IgD-negative memory B cell (primary cell): ENCODE results near the gene HNF1B. TPM values are rescaled to one million over a fixed set of nuclear protein-coding genes. Genes with fewer than 3 reads are reported as not detected.
A peak's percentile ranks its signal among the peaks of the same experiment; 100 is the strongest.
"Not testable (repeated sequence)": the region's sequence is repeated elsewhere in the genome, so short reads cannot be mapped to it uniquely, and the experiment has no call there.

Experiments used
- H3K27ac Mint-ChIP-seq, 3 donors: one replicate each; pipeline ENCODE4 v1.8.0; 2020 to 2022; ENCODE audit warnings: mild to moderate bottlenecking in 3 of 3, mixed read lengths in 3 of 3, moderate library complexity in 1 of 3
- H3K27me3 Mint-ChIP-seq: one replicate; pipeline ENCODE4 v1.8.0; 2021; ENCODE audit warnings: mixed read lengths
- H3K36me3 Mint-ChIP-seq: one replicate; pipeline ENCODE4 v1.8.0; 2020; ENCODE audit warnings: mild to moderate bottlenecking, mixed read lengths
- H3K4me1 Mint-ChIP-seq, 3 donors: one replicate each; pipeline ENCODE4 v1.8.0; 2020 to 2022; ENCODE audit warnings: mixed read lengths in 3 of 3, mild to moderate bottlenecking in 1 of 3
- H3K4me3 Mint-ChIP-seq, 4 donors: one replicate each; pipeline ENCODE4 v1.8.0; 2020 to 2022; ENCODE audit warnings: mild to moderate bottlenecking in 4 of 4, mixed read lengths in 4 of 4, moderate library complexity in 3 of 4
- H3K9me3 Mint-ChIP-seq, 3 donors: one replicate each; pipeline ENCODE4 v1.8.0; 2020 to 2021; ENCODE audit warnings: mixed read lengths in 3 of 3, mild to moderate bottlenecking in 1 of 3
- polyA plus RNA-seq: library from polyadenylated mRNA; unstranded; fragments of 300-500 nt; fragmentation: Illumina TruSeq; gene quantifications from one replicate; pipeline ENCODE4 v1.2.3, GENCODE V29; 2021

The HNF1B gene, protein sequence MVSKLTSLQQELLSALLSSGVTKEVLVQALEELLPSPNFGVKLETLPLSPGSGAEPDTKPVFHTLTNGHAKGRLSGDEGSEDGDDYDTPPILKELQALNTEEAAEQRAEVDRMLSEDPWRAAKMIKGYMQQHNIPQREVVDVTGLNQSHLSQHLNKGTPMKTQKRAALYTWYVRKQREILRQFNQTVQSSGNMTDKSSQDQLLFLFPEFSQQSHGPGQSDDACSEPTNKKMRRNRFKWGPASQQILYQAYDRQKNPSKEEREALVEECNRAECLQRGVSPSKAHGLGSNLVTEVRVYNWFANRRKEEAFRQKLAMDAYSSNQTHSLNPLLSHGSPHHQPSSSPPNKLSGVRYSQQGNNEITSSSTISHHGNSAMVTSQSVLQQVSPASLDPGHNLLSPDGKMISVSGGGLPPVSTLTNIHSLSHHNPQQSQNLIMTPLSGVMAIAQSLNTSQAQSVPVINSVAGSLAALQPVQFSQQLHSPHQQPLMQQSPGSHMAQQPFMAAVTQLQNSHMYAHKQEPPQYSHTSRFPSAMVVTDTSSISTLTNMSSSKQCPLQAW
- not detected for polyA plus RNA-seq

GRCh38 chr17:37744961-37745800 lies at the start of gene HNF1B:
Gene HNF1B, minus strand, starts transcription at chr17:37745059. Its CDS starts 175 bp downstream, at chr17:37744884.
- Mint-ChIP-seq H3K4me1 (peaks cover 17 to 21% (median 21%) of the 10 kb centered on the region in 3 donors), H3K4me3 (peak within 1 kb of the TSS; percentile 66 to 97 (median 86)), H3K36me3 (no peaks in the 10 kb centered on the region), H3K9me3 (no peaks in the 10 kb centered on the region), H3K27ac (peak within 1 kb of the TSS; percentile 1 to 51 (median 22)), H3K27me3 (peaks cover 64% of the 10 kb centered on the region)

GRCh38 chr17:37792787-37793186 lies 47.9 kb upstream of the HNF1B start:
- Mint-ChIP-seq H3K4me3 (no peak overlapping the region), H3K4me1 (peaks cover 0 to 3% (median 0%) of the 10 kb centered on the region in 3 donors), H3K27me3 (peaks cover 24% of the 10 kb centered on the region), H3K27ac (no peak overlapping the region), H3K36me3 (no peaks in the 10 kb centered on the region), H3K9me3 (no peaks in the 10 kb centered on the region)

GRCh38 chr17:37791447-37792399 lies 46.9 kb upstream of the HNF1B start:
- H3K27ac Mint-ChIP-seq = peak overlapping the region in 1 of 3 donors; percentile 23
- peaks cover 0 to 3% (median 0%) of the 10 kb centered on the region in 3 donors for H3K4me1 Mint-ChIP-seq
- H3K4me3 Mint-ChIP-seq = no peak overlapping the region
- no peaks in the 10 kb centered on the region for H3K36me3 Mint-ChIP-seq
- no peaks in the 10 kb centered on the region for H3K9me3 Mint-ChIP-seq
- peaks cover 24% of the 10 kb centered on the region for H3K27me3 Mint-ChIP-seq

GRCh38 chr17:37789771-37790541 lies 45.1 kb upstream of the HNF1B start:
- H3K9me3 Mint-ChIP-seq = no peaks in the 10 kb centered on the region
- peaks cover 20% of the 10 kb centered on the region for H3K27me3 Mint-ChIP-seq
- H3K4me1 Mint-ChIP-seq = peaks cover 0 to 3% (median 0%) of the 10 kb centered on the region in 3 donors
- H3K27ac Mint-ChIP-seq = no peak overlapping the region
- H3K36me3 Mint-ChIP-seq = no peaks in the 10 kb centered on the region
- H3K4me3 Mint-ChIP-seq = no peak overlapping the region

GRCh38 chr17:37789021-37789565 lies 44.2 kb upstream of the HNF1B start:
- H3K27ac Mint-ChIP-seq = no peak overlapping the region
- H3K9me3 Mint-ChIP-seq = no peaks in the 10 kb centered on the region
- peaks cover 20% of the 10 kb centered on the region for H3K27me3 Mint-ChIP-seq

GRCh38 chr17:37788526-37788925 lies 43.7 kb upstream of the HNF1B start:
- H3K4me3 Mint-ChIP-seq = no peak overlapping the region
- H3K36me3 Mint-ChIP-seq = peaks cover 1% of the 10 kb centered on the region
- H3K27ac Mint-ChIP-seq = no peak overlapping the region
- no peaks in the 10 kb centered on the region for H3K9me3 Mint-ChIP-seq
- H3K4me1 Mint-ChIP-seq = peaks cover 0 to 4% (median 0%) of the 10 kb centered on the region in 3 donors
- peaks cover 20% of the 10 kb centered on the region for H3K27me3 Mint-ChIP-seq

More at GRCh38 chr17:37789021-37789565, 44.2 kb upstream of the HNF1B start:
- Mint-ChIP-seq H3K4me1 (peaks cover 0 to 3% (median 0%) of the 10 kb centered on the region in 3 donors), H3K4me3 (peak overlapping the region in 1 of 4 donors; percentile 69), H3K36me3 (no peaks in the 10 kb centered on the region)

DNA sequence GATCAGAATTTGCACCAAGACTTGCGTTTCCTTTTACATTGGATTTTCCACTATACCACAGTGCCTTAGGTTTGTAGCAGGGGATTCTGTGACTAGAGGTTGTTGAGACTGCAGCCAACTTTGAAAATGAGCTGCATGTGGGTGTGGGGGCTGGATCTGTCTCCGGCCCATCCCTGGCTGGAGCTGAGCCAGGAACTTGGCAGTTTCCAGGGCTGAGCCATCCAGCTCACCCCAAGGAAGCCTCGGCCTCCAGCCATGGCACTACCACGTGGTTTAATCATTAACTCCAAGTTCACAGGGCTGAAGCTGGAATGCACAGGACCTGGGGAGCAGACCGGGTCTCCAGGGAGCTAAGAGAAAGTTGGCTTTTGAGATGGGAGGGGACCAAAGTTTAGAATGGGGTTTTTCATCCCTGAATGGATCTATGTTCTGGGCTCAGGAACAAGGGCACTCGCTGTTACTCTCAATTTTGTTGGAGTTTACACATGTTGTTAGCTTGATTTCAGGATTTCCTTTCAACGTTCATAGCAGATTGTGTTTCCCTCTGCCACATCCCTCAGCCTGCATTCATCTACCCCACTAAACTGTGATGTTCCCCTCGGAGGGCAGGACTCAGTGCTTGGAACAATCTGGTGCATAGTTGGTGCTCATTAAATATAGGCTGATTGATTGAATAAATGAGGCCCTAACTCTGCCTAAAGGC lies 42.3 kb upstream of the HNF1B start:
- Mint-ChIP-seq H3K4me3 (no peak overlapping the region), H3K4me1 (peaks cover 5 to 11% (median 6%) of the 10 kb centered on the region in 3 donors), H3K36me3 (peaks cover 1% of the 10 kb centered on the region), H3K27ac (no peak overlapping the region), H3K27me3 (peaks cover 17% of the 10 kb centered on the region), H3K9me3 (no peaks in the 10 kb centered on the region)

DNA sequence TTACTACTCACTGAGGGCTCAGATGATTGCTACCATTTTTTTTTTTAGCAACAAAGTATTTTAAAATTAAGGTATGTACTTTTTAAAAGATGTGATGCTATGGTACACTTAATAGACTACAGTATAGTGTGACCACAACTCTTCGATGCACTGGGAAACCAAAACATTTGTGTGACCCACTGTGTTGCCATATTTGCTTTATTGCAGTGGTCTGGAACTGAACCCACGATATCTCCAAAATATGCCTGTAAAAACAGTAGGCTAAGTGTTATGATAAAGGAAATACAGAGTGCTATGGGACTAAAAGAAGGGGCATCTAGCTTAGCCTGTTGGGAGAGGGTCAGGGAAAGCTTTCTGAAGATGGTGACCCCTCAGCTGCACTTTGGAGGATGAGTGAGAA lies 41.6 kb upstream of the HNF1B start:
- peaks cover 6 to 13% (median 7%) of the 10 kb centered on the region in 3 donors for H3K4me1 Mint-ChIP-seq
- no peak overlapping the region for H3K27ac Mint-ChIP-seq

DNA sequence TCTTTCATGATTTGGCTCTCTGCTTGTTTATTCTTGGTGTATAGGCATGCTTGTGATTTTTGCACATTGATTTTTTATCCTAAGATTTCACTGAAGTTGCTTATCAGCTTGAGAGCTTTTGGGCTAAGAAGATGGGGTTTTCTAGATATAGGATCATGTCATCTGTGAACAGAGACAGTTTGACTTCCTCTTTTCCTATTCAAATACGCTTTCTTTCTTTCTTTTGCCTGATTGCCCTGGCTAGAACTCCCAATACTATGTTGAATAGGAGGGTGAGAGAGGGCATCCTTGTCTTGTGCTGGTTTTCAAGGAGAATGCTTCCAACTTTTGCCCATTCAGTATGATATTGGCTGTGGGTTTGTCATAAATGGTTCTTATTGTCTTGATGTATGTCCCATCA lies 37.6 kb upstream of the HNF1B start:
- not testable (repeated sequence) for H3K36me3 Mint-ChIP-seq, H3K27me3 Mint-ChIP-seq, H3K9me3 Mint-ChIP-seq, H3K4me1 Mint-ChIP-seq
- Mint-ChIP-seq H3K27ac (peak overlapping the region in 1 of 3 donors; percentile 77), H3K4me3 (peak overlapping the region in 1 of 4 donors; percentile 7)

More for the DNA sequence above, 41.6 kb upstream of the HNF1B start:
- Mint-ChIP-seq H3K36me3 (peaks cover 1% of the 10 kb centered on the region), H3K27me3 (peaks cover 14% of the 10 kb centered on the region), H3K9me3 (no peaks in the 10 kb centered on the region), H3K4me3 (no peak overlapping the region)

DNA sequence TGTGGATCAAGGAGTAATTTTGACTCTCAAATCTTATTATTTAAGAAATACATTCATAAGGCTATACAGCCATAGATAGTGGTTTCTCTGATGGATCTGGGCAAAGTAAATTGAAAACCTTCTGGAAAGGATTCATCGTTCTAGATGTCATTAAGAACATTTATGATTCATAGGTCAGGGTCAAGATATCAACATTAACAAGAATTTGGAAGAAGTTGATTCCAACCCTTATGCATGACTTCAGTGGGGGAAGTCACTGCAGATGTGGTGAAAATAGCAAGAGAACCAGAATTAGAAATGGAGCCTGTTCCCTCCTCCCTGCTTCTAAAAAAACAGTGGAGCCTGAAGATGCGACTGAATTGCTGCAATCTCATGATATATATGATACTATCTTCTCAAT lies 36.6 kb upstream of the HNF1B start:
- Mint-ChIP-seq H3K9me3 (no peaks in the 10 kb centered on the region), H3K27me3 (peaks cover 2% of the 10 kb centered on the region), H3K4me1 (peaks cover 6 to 10% (median 7%) of the 10 kb centered on the region in 3 donors), H3K27ac (no peak overlapping the region), H3K4me3 (no peak overlapping the region), H3K36me3 (peaks cover 1% of the 10 kb centered on the region)

GRCh38 chr17:37779554-37779953 lies 34.7 kb upstream of the HNF1B start:
- H3K27ac Mint-ChIP-seq = no peak overlapping the region
- no peaks in the 10 kb centered on the region for H3K9me3 Mint-ChIP-seq
- peaks cover 1% of the 10 kb centered on the region for H3K36me3 Mint-ChIP-seq
- H3K27me3 Mint-ChIP-seq = peaks cover 2% of the 10 kb centered on the region
- H3K4me3 Mint-ChIP-seq = no peak overlapping the region
- H3K4me1 Mint-ChIP-seq = peaks cover 9 to 19% (median 14%) of the 10 kb centered on the region in 3 donors

DNA sequence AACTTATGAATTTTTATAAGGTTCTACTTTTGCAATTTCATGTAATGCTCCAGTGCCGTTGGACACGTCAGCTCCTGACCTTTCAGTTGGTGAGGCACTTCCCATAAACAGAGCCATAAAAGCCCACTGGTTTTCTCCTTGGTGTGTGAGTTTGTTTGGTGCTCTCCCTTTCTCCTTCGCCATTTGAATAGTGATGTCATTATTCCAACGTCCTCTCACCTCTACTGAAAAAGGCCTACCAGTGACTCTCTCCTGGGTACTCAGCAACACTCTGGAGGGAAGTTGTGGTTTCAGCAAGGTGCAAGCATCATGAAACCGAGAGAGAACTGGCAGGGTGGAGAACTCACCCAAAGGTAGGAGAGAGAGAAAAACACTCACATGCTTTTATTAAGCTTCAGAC lies 29.6 kb upstream of the HNF1B start:
- H3K27me3 Mint-ChIP-seq = no peaks in the 10 kb centered on the region
- peak overlapping the region in 1 of 3 donors; percentile 17 for H3K27ac Mint-ChIP-seq
- peak overlapping the region in 2 of 4 donors; percentile 24 to 58 for H3K4me3 Mint-ChIP-seq
- H3K36me3 Mint-ChIP-seq = no peaks in the 10 kb centered on the region
- H3K9me3 Mint-ChIP-seq = no peaks in the 10 kb centered on the region
- H3K4me1 Mint-ChIP-seq = peaks cover 8 to 20% (median 17%) of the 10 kb centered on the region in 3 donors

DNA sequence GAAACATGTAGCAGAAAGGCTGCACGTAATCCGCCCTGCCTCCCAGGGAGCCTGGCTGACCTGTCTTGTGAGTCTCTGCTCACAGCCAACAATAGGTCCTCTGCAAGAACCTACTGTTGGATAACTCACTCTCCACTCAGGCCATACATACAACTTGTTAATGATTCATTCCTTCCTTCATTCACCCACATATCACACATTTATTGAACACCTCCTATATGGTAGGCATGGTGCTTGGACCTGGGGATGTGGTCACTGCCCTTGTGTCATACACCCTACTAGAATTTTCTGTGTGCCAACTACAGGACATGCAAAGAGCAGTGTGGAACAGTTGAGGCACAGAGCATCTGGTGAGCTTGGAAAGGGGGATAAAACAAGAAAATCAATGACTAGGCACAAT lies 28.1 kb upstream of the HNF1B start:
- Mint-ChIP-seq H3K4me3 (no peak overlapping the region), H3K36me3 (no peaks in the 10 kb centered on the region), H3K27ac (no peak overlapping the region), H3K4me1 (peaks cover 8 to 25% (median 17%) of the 10 kb centered on the region in 3 donors), H3K27me3 (no peaks in the 10 kb centered on the region), H3K9me3 (no peaks in the 10 kb centered on the region)
